NCI-H1092 treated with DMSO at 0.1 percent for 48 hours (cell line): Measurements from ENCODE around the gene VWC2L.

Source experiments
- DNase-seq: peaks from one replicate; lab custom pipeline; 2025; lab: John Stamatoyannopoulos, UW

Gene VWC2L

DNA sequence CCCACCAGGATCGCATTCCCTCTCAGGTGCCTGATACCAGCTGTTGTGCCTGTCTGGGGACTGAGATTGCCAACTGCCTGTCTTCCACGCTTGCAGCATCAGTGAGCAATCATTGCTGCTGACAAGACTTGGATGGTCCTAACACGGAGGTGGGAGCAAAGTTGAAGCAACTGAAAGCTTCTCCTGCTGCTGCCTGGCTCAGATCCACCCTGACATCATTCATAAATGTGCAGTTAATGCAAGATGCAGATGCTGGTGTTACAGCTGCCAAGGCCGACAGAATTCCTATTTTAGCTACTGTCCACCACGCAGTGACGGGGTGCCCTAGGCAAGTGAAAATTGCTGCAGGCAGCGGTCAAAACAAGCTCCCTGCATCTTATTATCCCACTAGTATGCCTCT lies 131.4 kb downstream of the VWC2L start:
- DNase-seq = no peak

DNA sequence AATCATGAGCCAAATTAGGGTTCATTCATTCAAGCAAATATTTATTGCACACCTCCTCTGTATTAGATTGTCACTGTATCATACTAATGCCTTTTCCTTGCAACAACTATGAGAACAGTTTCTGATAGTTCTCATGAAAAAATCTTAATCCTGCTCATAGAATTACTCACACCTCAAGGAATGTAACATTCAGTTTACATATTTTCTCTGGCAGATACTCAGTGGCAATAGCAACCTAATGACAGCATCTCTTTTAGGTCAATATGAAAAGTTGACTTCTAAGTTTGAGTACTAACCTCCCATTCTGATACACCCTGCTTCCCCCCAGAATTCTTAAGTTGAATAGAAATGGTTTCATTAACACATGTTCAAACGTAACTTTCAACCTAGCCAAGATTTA lies 132.0 kb downstream of the VWC2L start:
- DNase-seq = no peak

DNA sequence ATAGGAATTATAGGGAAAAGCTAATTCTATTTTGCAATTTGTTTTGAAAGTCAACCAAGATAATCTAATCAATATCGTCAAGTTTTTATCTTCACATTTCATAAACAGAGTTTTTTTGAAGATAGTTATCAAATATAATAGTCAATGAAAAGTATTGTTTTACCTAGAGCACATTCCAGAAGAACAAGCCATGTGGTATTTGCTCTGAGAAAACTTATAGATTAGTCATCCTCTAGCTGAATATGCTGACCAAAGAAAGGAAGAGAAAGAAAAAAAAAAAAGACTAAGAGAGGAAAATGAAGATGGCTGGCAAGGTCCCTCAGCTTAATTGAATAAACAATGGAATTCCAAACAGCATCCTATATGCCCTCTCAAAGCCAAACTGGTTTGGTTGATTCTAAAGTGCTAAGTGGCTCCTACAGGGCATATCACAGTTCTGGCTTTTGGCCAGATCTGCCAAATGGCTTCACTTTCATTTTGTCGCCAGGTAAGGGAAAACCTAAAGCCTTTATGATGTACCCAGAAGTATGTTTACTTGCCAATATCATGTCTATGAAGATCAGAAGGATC lies 132.6 kb downstream of the VWC2L start:
- no peak for DNase-seq

DNA sequence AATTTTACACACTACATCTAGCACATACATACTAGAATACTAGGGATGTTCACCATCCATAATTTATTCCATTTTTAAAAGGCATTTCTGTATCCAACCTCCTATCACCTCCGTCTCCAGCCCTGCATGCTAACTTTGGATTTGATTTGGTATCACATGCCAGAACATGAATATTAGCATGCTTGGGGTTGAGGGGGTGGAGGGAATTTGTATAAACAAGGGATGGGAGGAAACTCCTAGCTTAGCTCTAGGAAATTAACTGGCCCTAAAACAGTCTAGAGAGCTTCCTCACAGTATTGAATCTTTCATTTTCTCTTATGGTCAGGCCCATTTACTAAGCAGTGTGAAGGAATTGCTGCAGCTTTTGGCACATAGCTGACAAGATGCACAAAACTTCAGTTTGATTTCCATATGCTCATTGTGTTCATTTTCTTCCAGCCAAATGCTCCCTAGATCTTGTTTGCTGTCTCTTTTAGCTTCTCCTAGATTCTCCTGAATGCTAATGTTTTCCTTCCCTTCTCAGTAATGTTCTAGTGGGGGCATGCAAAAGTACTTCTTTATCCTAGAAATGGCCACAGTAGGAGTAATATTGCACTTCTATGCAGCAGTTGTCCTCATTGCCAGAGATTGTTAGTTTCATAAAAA lies 135.2 kb downstream of the VWC2L start:
- DNase-seq = no peak

DNA sequence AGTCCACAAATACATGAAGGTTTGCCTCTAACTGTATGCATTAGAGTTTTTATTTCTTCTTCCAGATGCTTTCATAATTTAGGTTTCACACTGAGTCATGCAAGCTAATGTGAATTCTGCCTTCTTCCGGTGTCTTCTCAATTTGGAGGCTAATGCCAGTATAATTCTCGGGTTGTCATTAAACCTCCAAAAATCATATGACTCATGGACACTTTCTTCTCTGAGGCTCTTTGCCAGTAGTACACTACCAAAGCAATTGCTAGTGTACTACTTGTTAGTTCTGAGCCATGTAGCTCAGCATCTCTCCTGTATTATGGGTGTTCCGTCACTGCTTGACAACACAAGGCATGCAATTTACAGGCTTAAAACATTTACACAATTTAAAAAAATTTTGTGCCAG lies 137.1 kb downstream of the VWC2L start:
- no peak for DNase-seq

DNA sequence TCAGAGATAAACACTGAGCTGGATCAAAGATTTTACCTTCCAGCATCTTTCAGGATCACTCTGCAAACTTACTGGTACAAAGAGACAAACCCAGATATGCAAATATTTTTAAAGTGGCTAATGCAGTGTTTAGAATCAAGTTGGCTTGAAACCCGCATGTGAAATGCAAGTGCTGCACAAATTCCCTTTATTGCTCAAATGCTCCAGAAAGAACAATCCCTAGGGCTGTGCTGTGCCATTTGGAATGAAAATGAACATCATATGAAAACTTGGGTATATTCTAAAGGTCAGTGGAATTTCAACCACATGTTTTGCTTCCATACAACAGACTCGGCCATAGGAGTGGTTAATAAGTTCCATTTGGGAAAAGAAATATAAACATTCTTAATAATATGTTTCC lies 139.1 kb downstream of the VWC2L start:
- DNase-seq = no peak

DNA sequence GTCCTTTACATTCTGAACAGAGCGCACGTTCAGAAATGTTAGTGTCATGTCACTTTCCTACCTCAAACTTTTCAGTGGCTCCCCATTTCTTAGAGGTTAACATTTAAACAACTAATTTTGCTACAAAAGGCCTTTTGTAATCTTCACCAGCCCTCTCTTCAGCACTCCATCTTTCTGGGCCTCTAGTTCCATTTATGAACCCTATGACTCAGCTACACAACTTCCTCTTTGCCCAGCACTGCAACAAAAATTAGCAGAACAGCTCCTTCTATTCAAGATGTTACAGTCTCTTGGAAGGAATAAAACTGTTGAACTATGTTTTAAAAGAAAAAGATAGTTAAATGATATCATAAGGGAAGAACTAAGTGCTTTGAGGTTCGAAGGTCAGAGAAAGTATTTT lies 139.9 kb downstream of the VWC2L start:
- DNase-seq = no peak

DNA sequence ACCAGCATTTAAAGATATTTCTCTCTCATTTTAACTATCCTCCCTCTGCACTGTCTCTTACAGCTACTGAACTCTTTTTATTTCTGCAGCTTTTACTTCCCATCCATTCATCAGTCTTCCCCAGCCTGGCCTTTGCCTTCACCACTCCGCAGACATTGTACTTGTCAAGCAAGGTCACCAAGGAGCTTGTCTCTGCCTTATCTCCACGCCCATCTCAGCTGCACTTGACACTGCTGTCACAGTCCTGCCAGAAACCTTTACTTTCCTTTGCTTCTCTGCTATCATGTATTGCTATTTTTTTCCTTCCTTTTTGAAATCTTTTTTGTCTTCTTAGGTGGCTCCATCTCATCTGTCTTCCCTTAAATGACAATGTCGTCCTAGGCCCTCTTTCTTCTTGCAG lies 147.0 kb downstream of the VWC2L start:
- DNase-seq = no peak

DNA sequence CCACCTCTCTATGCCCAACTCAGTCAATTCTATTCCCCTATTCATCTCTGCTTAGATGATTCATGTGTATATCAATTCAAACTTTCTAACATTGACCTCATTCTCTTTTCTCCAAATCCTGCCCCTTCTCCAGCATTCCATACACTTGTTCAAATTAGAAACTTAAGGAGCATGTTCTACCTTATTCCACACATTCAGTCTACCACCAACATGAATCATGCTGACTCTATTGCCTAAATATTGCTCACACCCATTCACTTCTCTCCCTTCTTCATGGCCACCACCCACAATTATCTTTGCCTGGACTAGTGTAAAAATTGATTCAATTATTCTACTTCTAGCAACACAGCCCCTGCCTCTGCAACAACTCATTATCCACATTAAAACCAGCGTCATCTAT lies 147.5 kb downstream of the VWC2L start:
- DNase-seq = no peak

DNA sequence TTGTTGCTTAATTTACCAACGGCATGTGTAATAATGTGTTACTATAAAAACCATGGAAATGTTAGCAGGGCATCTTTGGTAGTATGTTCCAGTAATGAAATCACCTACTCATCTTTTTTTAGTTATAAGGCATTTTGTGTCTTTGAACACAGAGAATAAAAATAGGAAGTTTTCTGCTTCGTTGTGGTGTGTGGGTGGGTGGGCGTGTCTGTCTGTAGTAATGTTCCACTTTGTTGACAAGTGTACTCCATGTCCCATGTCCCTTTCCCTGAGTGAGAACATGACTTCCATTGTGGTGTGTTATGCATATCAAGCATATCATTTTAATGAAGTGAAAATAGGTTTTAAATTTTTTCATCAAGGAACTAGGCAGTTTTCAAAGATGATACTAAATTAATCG lies 149.3 kb downstream of the VWC2L start:
- no peak for DNase-seq

DNA sequence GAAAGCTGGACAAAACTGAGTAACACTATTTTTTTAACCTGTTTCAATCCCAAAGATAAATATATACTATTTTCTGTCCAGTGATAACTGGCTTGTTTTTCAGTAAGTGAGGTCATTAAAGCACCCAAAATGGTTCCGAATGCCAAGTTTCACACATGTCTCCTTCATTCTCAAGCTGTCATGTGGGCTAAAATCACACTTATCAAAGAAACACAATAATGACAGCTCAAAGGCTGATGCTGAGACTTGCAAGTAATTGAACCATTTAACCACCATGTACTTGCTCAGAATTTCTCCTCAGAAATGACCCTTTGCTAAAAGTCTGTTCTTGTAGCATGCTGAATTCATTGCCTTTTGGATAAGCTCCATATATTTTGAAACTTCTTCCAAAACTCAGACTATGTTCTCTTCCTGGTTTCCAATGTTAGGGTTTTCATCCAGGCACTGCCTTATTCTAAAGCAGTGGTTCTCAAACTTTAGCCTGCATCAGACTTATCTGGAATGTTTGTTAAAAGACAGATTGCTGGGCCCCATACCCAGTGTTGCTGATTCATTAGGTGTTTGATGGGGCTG lies 149.8 kb downstream of the VWC2L start:
- no peak for DNase-seq

DNA sequence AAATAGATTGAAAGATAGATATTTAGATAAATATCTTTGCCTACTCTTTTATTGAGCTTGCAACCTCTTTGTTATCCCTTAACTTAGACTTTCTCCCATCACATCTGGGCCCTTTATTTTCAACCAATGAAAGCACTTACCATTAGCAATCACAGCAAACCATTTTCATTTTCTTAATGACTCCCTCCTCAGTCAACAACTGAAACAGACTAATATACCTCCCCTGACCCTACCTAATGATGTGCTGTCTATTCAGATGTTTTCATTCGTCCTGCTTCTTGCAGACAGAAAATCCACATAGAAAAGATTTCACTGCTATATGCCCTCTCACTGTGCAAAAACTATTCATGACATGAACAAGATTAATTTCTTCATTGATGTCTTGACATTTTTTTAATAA lies 154.4 kb downstream of the VWC2L start:
- no peak for DNase-seq

DNA sequence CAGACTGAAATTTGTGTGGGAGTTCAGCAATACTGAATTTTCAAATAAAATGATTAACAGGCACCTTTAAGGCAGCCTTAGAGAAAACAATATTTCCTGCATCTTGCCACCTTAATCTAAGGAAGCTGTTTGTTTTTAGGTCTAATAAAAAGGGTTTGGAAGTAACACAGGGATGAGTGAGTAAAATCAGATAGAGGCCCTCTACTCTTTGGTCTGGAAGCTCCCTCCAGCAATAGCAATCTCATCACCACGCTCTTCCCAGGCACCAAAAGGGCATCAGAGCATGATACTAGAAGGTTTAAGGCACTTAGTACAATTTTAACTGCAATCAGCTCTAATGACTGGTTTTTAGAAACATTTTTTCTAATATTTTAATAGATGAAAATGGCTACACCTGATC lies 155.6 kb downstream of the VWC2L start:
- DNase-seq = no peak

DNA sequence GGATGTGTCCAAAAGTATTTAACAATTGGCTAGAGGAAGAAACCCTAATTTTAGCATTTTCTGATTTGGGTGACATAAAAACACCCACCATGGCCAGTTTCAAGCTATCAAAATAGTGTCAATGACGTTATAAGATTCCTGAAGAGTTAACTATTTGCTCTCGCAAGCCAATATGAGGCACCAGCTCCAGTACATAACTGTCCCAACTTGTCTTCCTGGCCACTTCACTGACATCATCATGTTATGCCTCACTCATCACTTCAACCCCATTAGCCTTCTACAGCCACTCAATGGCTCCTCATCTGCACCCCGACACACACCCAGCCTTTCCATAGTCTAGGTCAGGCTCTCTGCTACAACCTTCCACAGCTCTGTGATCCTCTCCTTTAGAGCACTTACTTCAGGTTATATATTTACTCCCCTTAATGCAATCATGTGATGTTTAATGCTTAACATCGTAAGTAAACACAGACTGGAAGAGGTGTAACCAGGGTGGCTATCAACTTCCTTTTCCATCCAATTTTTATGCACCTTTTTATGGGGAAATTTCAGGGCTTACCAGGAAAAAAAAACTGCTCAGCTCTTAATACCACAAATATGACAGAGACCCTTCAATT lies 158.7 kb downstream of the VWC2L start:
- DNase-seq = no peak

DNA sequence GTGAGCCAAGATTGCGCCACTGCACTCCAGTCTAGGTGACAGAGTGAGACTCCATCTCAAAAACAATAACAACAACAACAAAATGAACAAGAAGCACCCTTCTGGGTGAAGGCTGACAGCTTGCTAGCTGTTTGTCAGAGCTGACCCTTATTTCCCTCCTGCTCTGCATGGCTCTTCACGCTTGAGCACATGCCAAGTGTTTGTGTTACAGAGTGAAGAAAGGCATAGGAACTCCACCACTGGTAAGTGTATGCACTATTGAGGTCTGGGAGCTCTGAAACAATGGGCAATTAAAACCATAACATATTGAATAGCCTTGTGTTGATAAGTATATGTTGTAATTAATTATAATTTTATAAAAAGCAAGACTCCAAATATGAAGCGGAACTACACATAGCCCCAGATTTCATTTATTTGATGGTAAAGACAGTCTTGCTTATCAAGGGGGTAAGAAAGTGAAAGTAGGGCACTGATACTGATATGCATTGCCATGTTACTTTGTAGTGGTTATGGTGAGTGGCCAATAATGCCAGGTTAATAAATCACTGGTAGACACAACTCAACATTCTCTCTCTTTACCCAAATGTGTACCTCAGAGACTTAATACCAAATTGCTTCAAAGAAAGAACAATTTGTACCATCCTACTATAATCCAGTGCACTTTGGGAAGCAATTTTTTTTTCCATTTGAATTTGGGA lies 163.4 kb downstream of the VWC2L start:
- DNase-seq = no peak

DNA sequence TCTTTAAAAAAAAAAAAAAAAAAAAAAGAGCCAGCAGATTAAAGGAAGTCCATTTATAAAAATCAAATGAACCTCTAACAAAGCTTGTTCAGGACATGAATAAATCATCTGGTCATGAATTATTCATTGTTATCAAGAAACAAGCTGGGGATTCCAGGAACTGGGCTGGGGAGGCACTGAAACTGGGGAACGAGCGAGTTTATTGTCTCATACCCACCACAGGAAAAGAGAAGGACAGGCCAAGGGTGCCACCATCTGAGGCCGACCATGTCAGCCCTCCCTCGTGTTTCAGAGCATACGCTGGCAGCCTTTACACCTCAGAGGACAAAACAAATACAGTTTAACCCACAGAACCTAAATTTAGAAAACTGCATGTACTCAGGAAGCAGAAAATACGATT lies 164.2 kb downstream of the VWC2L start:
- DNase-seq = no peak

DNA sequence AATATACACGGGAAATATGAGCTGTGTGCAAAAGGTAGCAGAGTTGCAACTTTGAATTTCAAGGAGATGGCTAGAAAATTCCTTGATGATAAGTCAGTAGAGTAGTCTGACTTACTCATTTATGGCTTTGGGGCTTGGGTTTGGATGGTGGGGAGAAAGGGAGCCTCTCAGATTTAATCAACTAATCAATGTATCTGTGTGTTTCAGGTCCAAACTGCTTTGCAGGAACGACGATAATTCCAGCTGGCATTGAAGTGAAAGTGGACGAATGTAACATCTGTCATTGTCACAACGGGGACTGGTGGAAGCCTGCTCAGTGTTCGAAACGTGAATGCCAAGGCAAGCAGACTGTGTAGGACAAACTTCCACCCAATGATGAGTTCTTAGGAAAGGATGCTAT lies 164.6 kb downstream of the VWC2L start:
- no peak for DNase-seq

DNA sequence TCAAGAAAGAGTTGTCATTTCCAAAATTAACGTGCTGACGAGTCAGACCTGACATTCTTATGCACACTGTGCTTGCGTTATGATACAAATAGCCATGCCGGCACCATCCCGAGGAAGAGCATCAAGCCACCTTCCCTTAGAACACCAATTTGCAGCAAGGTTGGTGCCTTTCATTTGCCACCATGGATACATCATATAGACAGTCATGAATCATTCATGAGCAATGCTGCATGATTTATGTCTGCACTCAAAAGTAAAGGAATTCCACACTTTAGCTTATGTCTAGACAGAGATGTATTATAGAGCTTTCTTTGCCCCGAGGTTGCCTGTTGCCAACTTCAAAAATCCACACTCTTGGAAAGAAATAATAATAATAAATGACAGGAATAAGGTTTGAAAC lies 166.9 kb downstream of the VWC2L start:
- DNase-seq = no peak

DNA sequence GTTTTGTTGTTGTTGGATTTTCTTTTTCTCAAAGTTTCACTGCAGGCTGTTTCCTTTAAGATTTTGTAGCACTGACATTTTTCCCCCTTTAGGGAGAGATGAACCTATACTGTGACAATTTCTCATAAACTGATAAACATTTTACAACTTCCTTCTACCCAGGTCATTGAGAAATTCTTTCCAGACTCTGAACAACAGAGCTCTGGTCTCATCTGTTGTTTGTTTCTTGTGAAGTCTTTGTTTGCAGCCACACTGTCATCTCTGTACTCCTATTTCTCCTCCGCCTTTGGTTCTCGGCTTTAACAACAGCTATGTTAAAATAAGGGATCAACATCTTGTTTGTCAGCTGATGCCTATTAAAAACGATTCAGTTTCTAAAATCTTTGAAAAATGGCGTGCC lies 167.6 kb downstream of the VWC2L start:
- DNase-seq = no peak

DNA sequence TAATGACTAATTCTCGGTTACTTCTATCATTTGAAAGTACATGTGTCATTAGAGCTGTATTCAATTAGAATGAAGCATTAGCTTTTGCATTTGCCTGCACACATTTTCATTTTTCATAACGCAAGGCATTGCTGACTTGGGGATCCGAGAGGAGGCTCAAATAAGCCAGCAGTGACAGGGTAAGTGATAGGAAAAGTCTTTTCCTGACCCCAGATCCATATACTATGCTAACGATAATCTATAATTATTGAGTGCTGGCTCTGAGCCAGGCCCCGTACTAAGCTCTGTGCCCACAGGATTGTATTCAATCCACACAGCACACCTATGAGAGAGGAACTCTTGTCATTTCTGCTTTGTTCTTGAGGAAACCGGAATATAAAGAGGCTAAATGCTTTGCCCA lies 168.2 kb downstream of the VWC2L start:
- no peak for DNase-seq

DNA sequence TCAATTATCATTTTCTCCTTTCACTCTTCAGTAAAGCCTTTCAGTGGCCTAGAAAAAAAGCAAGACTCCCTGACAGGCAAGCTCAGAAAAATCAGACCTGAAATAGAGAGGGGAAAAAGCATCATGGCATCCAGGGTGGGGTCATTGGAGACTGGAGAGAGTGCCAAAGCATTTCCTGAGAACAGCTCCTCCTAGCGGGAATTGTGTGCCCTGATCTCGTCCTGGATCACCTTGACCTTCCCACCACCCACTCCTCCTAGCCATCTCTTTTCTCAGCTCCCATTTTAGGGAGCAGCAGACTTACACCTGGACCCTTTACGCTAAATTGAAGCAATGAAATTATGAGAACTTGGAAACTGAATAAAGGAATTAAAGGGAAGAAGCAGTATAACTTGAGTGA lies 176.6 kb downstream of the VWC2L start:
- DNase-seq = no peak

DNA sequence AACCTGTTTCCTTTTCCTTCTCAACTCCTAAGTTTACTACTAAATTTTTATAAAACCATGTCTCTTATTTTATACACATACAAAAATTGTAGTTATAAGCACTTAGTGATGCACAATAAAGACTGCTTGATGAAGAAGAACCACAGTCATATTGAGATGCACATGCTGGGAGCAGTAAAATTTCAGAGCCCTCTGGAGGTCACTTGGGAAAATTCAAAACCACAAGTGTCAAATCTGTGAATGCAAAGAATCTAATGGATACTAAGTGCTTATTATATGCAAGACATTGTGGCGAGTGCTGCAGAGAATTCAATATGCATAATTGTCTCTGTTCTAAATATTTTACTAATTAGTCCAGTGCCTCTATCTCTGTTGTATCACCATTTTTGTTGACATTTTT lies 180.5 kb downstream of the VWC2L start:
- no peak for DNase-seq

DNA sequence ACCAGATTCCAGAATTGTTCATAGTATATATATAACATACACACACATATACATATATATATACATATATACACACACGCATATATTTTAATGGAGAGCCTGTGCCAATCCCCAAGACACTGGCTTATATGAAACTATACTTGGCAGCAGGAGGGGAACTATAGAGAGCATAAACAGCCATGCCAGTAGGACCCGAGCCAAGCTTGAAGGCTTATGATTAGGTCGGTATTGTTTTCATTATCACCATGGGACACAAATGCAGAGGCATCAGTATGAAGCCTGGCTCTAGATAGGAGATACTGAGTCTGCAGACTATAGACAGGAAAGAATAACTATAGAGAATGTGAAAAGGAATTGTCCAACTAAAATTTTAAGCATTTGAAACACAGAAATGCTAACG lies 181.2 kb downstream of the VWC2L start:
- DNase-seq = no peak
